Ramos (cell line): ENCODE measurements around the gene EHD1.

Experiments
- in situ Hi-C: fragments of 300-500 bp; cut with MboI; formaldehyde crosslinking; loops from one replicate; pipeline ENCODE4 v1.14.3; 2022; ENCODE audit warnings: low sequenced_read_pairs; ENCODE audit not compliant: unreplicated experiment

Gene EHD1

GRCh38 chr11:64910451-64911093 is 32.2 kb upstream of the EHD1 start:
- in situ Hi-C loops = no loop called here

- in situ Hi-C loops = no loop called here
Observed at GRCh38 chr11:64909653-64910343, 31.4 kb upstream of the EHD1 start.

- in situ Hi-C loops = no loop called here
Observed at GRCh38 chr11:64908766-64909165, 30.3 kb upstream of the EHD1 start.

- in situ Hi-C loops = no loop called here
Observed at GRCh38 chr11:64906314-64906635, 27.9 kb upstream of the EHD1 start.

- in situ Hi-C loops = no loop called here
Observed at GRCh38 chr11:64905516-64906313, 27.3 kb upstream of the EHD1 start.

- in situ Hi-C loops = no loop called here
Observed at GRCh38 chr11:64903291-64903833, 24.9 kb upstream of the EHD1 start.

GRCh38 chr11:64902102-64902900 is 23.9 kb upstream of the EHD1 start:
- in situ Hi-C loops = no loop called here

GRCh38 chr11:64900774-64901173 is 22.4 kb upstream of the EHD1 start:
- in situ Hi-C loops = no loop called here

GRCh38 chr11:64900263-64900678 is 21.9 kb upstream of the EHD1 start:
- in situ Hi-C loops = no loop called here

- in situ Hi-C loops = no loop called here
Observed at GRCh38 chr11:64898541-64898940, 20.1 kb upstream of the EHD1 start.

- in situ Hi-C loops = no loop called here
Observed at GRCh38 chr11:64898076-64898445, 19.6 kb upstream of the EHD1 start.

- in situ Hi-C loops = no loop called here
Observed at GRCh38 chr11:64897381-64898075, 19.1 kb upstream of the EHD1 start.

GRCh38 chr11:64896448-64897022 is 18.1 kb upstream of the EHD1 start:
- in situ Hi-C loops = no loop called here

- in situ Hi-C loops = loop anchor here (5.0 kb wide), 1 partner anchor 48 kb away; no protein-coding TSS in a partner anchor
Observed at GRCh38 chr11:64894812-64895452, 16.5 kb upstream of the EHD1 start.

GRCh38 chr11:64894070-64894811 is 15.8 kb upstream of the EHD1 start:
- in situ Hi-C loops = loop anchor here (5.0 kb wide), 1 partner anchor 47 kb away; no protein-coding TSS in a partner anchor

- in situ Hi-C loops = loop anchor here (5.0 kb wide), 1 partner anchor 46 kb away; no protein-coding TSS in a partner anchor
Observed at GRCh38 chr11:64893194-64894069, 15.0 kb upstream of the EHD1 start.

GRCh38 chr11:64892838-64893193 is 14.4 kb upstream of the EHD1 start:
- in situ Hi-C loops = loop anchor here (5.0 kb wide), 1 partner anchor 46 kb away; no protein-coding TSS in a partner anchor
